ENCODE data around the gene HMCES. TPM values are rescaled to one million over a fixed set of nuclear protein-coding genes. Genes with fewer than 3 reads are reported as not detected.

The HMCES gene
- total RNA-seq, 3 donors from 2014 or later: 37.0 to 44.1 (median 41.4) TPM

DNA sequence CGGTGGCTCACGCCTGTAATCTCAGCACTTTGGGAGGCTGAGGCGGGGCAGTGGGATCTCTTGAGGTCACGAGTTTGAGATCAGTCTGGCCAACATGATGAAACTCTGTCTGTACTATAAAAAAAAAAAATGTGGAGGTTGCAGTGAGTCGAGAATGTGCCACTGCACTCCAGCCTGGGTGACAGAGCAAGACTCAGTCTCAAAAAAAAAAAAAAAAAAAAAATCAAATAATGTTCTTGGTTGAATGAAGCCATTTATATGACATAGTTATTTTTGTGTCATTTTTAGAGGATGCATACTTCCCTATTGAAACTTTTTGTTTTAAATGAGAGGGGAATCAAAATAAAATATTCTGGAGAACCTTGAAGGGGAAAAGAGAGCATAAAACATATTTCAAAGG, 3.1 kb downstream of the HMCES start:
- Histone ChIP-seq H3K4me1 (ENCODE audit: low read depth) (peaks cover 26% of the 10 kb centered on the region), H3K9me3 (no peaks in the 10 kb centered on the region), H3K36me3 (ENCODE audit: low read depth) (no peaks in the 10 kb centered on the region), H3K4me3 (no peak overlapping the region)
- no peak for DNase-seq
- intact Hi-C loops (cut with DNase I, micrococcal nuclease): no loop called here
- no peak for TF ChIP-seq CTCF (IDR thresholded peaks at IDR 0.05)
- no peak for ATAC-seq

DNA sequence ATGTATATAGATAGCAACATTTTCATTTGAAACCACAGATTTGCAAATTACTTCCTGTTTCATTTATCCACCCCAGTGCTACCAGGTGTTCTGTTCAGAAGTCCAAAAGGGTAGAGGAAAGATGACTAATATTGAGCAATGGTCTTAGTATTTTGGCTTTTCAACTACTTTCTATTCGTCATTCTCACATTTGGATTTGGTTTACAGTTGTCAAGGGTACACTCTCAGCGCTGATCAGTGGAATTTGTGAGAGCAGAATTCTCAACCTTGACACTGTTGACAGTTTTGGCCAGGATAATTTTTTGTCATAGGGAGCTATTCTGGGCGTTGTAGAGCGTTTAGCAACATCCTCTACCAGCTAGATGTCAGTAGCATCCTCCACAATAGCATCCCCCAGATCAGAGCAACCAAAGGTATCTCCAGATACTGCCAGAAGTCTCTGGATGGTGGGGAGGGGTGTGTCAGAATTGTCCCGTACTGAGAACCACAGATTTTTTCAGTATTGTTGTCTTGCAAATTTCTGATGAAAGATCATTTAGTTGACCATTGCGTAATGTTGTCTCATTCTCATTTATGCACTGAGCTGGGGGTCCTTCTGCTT, 4.2 kb downstream of the HMCES start:
- Histone ChIP-seq H3K36me3 (ENCODE audit: low read depth) (no peaks in the 10 kb centered on the region), H3K4me3 (no peak overlapping the region), H3K4me1 (ENCODE audit: low read depth) (peaks cover 24% of the 10 kb centered on the region), H3K9me3 (no peaks in the 10 kb centered on the region)
- DNase-seq (no peak), ATAC-seq (no peak)
- intact Hi-C loops (cut with DNase I, micrococcal nuclease): no loop called here
- TF ChIP-seq CTCF (IDR thresholded peaks at IDR 0.05): no peak

DNA sequence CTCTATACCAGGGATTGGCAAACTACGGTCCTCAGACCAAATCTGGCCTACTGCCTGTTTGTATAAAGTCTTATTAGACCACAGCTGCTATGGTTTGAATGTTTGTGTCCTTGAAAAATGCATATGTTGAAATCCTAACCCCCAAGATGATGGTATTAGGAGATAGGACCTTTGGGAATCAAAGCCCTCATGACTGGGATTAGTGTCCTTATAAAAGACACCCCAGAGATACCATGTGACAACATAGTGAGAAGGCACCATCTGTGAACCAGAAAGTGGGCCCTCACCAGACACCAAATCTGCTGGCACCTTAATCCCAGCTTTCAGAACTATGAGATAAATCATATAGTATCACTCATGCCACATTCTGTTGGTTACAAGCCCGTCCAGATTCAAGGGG, 7.4 kb downstream of the HMCES start:
- intact Hi-C loops (cut with DNase I, micrococcal nuclease): no loop called here
- no peaks in the 10 kb centered on the region for H3K36me3 ChIP-seq (ENCODE audit: low read depth)
- H3K9me3 ChIP-seq: no peaks in the 10 kb centered on the region
- no peak overlapping the region for H3K4me3 ChIP-seq
- no peak for DNase-seq
- H3K4me1 ChIP-seq (ENCODE audit: low read depth): peaks cover 10% of the 10 kb centered on the region
- TF ChIP-seq CTCF (IDR thresholded peaks at IDR 0.05): no peak
- ATAC-seq: no peak

DNA sequence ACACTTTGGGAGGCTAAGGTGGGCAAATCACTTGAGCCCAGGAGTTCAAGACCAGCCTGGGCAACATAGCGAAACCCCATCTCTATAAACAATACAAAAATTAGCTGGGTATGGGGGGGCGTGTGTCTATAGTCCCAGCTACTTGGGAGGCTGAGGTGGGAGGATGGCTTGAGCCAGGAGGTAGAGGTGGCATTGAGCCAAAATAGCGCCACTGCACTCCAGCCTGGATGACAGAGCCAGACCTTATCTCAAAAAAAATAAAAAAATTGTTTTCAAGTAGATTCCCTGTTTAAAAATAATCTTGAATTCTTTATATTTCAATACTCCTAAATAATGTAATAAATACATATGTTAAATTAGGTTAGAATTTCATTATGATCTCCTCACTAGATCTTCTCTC, 9.8 kb downstream of the HMCES start:
- intact Hi-C loops (cut with DNase I, micrococcal nuclease): no loop called here
- H3K36me3 ChIP-seq (ENCODE audit: low read depth): no peaks in the 10 kb centered on the region
- no peak for ATAC-seq

DNA sequence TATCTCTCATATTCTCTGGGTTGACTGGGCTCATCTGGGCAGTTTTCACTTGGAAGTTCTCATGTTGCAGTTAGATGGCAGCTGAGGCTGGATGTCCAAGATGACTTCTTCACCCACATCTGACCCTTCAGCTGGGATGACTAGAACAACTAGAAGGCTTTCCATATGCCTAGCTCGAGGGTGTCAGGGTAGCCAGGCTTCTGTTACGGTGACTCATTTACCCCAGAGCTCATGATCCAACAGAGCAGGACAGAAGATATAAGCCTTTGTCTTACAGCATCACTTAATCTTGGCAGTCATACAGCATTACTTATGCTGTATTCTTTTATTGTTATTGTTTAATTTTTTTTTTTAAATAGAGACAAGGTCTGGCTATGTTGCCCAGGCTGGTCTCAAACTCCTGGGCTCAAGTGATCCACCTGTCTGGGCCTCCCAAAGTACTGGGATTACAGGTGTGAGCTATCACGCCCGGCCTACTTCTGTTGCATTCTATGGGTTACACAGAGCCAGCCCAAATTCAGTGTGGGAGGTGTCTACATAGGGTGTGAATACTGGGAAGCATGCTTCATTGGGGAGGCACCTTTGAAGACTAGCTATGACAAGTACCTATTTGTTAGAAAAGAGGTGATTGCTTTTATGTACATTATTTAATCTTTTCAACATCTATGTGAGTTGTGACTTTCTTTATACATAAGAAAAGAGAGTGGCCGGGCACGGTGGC, 10.7 kb downstream of the HMCES start:
- no peak for TF ChIP-seq CTCF (IDR thresholded peaks at IDR 0.05)
- no peak overlapping the region for H3K4me3 ChIP-seq
- DNase-seq: no peak
- H3K36me3 ChIP-seq (ENCODE audit: low read depth): no peaks in the 10 kb centered on the region
- no peak for ATAC-seq
- no peaks in the 10 kb centered on the region for H3K9me3 ChIP-seq
- H3K4me1 ChIP-seq (ENCODE audit: low read depth): no peaks in the 10 kb centered on the region
- intact Hi-C loops (cut with DNase I, micrococcal nuclease): no loop called here

More for the DNA sequence above, 9.8 kb downstream of the HMCES start:
- Histone ChIP-seq H3K4me3 (no peak overlapping the region), H3K9me3 (no peaks in the 10 kb centered on the region), H3K4me1 (ENCODE audit: low read depth) (no peaks in the 10 kb centered on the region)
- TF ChIP-seq CTCF (IDR thresholded peaks at IDR 0.05): no peak
- no peak for DNase-seq

All from mucosa of descending colon (tissue), 3 donors.